ENCODE data around the gene CGNL1.

Gene CGNL1

GRCh38 chr15:57561041-57561711, 184.9 kb downstream of the CGNL1 start:
- Histone ChIP-seq H3K36me3 (ENCODE audit: control insufficient read depth, insufficient read depth, low read length) (no peaks in the 10 kb centered on the region), H3K27me3 (replicated peaks; ENCODE audit: control insufficient read depth, insufficient read depth, low read length) (no peaks in the 10 kb centered on the region), H3K4me3 (replicated peaks; ENCODE audit: low read depth, low read length) (no peak overlapping the region)
- DNase-seq (ENCODE audit: extremely low read depth, insufficient read length), result peak; percentile 48
- peak; percentile 91 for TF ChIP-seq CTCF (IDR thresholded peaks at IDR 0.05; ENCODE audit: insufficient read depth, low read length, poor library complexity, severe bottlenecking)

- no peak for DNase-seq (ENCODE audit: extremely low read depth, insufficient read length)
- no peak for TF ChIP-seq CTCF (IDR thresholded peaks at IDR 0.05; ENCODE audit: insufficient read depth, low read length, poor library complexity, severe bottlenecking)
- Histone ChIP-seq H3K36me3 (ENCODE audit: control insufficient read depth, insufficient read depth, low read length) (no peaks in the 10 kb centered on the region), H3K4me3 (replicated peaks; ENCODE audit: low read depth, low read length) (no peak overlapping the region), H3K27me3 (replicated peaks; ENCODE audit: control insufficient read depth, insufficient read depth, low read length) (no peaks in the 10 kb centered on the region)
Measured at GRCh38 chr15:57562196-57562769, 186.0 kb downstream of the CGNL1 start.

GRCh38 chr15:57563416-57563815, 187.1 kb downstream of the CGNL1 start:
- H3K4me3 ChIP-seq (replicated peaks; ENCODE audit: low read depth, low read length), result no peak overlapping the region
- H3K27me3 ChIP-seq (replicated peaks; ENCODE audit: control insufficient read depth, insufficient read depth, low read length), result no peaks in the 10 kb centered on the region
- TF ChIP-seq CTCF (IDR thresholded peaks at IDR 0.05; ENCODE audit: insufficient read depth, low read length, poor library complexity, severe bottlenecking), result no peak
- no peak for DNase-seq (ENCODE audit: extremely low read depth, insufficient read length)
- H3K36me3 ChIP-seq (ENCODE audit: control insufficient read depth, insufficient read depth, low read length), result no peaks in the 10 kb centered on the region

- H3K27me3 ChIP-seq (replicated peaks; ENCODE audit: control insufficient read depth, insufficient read depth, low read length), result no peaks in the 10 kb centered on the region
- TF ChIP-seq CTCF (IDR thresholded peaks at IDR 0.05; ENCODE audit: insufficient read depth, low read length, poor library complexity, severe bottlenecking), result no peak
- no peak overlapping the region for H3K4me3 ChIP-seq (replicated peaks; ENCODE audit: low read depth, low read length)
- DNase-seq (ENCODE audit: extremely low read depth, insufficient read length), result no peak
- H3K36me3 ChIP-seq (ENCODE audit: control insufficient read depth, insufficient read depth, low read length), result no peaks in the 10 kb centered on the region
Measured at GRCh38 chr15:57565311-57565710, 189.0 kb downstream of the CGNL1 start.

- H3K36me3 ChIP-seq (ENCODE audit: control insufficient read depth, insufficient read depth, low read length), result no peaks in the 10 kb centered on the region
- no peak for DNase-seq (ENCODE audit: extremely low read depth, insufficient read length)
- H3K4me3 ChIP-seq (replicated peaks; ENCODE audit: low read depth, low read length), result no peak overlapping the region
- H3K27me3 ChIP-seq (replicated peaks; ENCODE audit: control insufficient read depth, insufficient read depth, low read length), result no peaks in the 10 kb centered on the region
- TF ChIP-seq CTCF (IDR thresholded peaks at IDR 0.05; ENCODE audit: insufficient read depth, low read length, poor library complexity, severe bottlenecking), result no peak
Measured at GRCh38 chr15:57566834-57567233, 190.5 kb downstream of the CGNL1 start.
